22Rv1 (cell line): Measurements from ENCODE around the gene HS3ST3A1.

Experiments used
- ZFX ChIP-seq: fragments of 450-650 bp; IDR thresholded peaks from 2 replicates; pipeline ENCODE4 v1.6.1; 2017; ENCODE audit warnings: antibody characterized with exemption, borderline replicate concordance
- TF ChIP-seq, protein P1 (sequence below): fragments of 450-650 bp; IDR thresholded peaks from 2 replicates; pipeline ENCODE4 v1.5.1; 2017; ENCODE audit warnings: mild to moderate bottlenecking

- TF ChIP-seq, protein P1, sequence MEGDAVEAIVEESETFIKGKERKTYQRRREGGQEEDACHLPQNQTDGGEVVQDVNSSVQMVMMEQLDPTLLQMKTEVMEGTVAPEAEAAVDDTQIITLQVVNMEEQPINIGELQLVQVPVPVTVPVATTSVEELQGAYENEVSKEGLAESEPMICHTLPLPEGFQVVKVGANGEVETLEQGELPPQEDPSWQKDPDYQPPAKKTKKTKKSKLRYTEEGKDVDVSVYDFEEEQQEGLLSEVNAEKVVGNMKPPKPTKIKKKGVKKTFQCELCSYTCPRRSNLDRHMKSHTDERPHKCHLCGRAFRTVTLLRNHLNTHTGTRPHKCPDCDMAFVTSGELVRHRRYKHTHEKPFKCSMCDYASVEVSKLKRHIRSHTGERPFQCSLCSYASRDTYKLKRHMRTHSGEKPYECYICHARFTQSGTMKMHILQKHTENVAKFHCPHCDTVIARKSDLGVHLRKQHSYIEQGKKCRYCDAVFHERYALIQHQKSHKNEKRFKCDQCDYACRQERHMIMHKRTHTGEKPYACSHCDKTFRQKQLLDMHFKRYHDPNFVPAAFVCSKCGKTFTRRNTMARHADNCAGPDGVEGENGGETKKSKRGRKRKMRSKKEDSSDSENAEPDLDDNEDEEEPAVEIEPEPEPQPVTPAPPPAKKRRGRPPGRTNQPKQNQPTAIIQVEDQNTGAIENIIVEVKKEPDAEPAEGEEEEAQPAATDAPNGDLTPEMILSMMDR, result no peak
- no peak for TF ChIP-seq ZFX
Measured at GRCh38 chr17:13554231-13554630, 47.5 kb downstream of the HS3ST3A1 start.
